Muscle of arm (tissue), 12 donors: ENCODE data around the gene APEH. TPM values are rescaled to one million over a fixed set of nuclear protein-coding genes. Genes with fewer than 3 reads are reported as not detected.

Experiments
- DNase-seq: peaks from one replicate; pipeline ENCODE4 v3.0.0-alpha.2; 2013
- polyA plus RNA-seq, 12 donors: library from polyadenylated mRNA; unstranded; fragments of 120-200 nt; gene quantifications; one replicate each; pipeline ENCODE4 v1.2.1, GENCODE V29; 2013; ENCODE audit not compliant: insufficient read length in 12 of 12

The APEH gene
- polyA plus RNA-seq, 12 donors: 46.6 to 86.0 (median 62.3) TPM; not detected in 1

GRCh38 chr3:49712166-49712565, 38.0 kb downstream of the APEH start:
- DNase-seq: no peak

- DNase-seq: no peak
These were observed 38.6 kb downstream of the APEH start for GRCh38 chr3:49712631-49713317.

- no peak for DNase-seq
These were observed 39.4 kb downstream of the APEH start for GRCh38 chr3:49713336-49714105.

DNA sequence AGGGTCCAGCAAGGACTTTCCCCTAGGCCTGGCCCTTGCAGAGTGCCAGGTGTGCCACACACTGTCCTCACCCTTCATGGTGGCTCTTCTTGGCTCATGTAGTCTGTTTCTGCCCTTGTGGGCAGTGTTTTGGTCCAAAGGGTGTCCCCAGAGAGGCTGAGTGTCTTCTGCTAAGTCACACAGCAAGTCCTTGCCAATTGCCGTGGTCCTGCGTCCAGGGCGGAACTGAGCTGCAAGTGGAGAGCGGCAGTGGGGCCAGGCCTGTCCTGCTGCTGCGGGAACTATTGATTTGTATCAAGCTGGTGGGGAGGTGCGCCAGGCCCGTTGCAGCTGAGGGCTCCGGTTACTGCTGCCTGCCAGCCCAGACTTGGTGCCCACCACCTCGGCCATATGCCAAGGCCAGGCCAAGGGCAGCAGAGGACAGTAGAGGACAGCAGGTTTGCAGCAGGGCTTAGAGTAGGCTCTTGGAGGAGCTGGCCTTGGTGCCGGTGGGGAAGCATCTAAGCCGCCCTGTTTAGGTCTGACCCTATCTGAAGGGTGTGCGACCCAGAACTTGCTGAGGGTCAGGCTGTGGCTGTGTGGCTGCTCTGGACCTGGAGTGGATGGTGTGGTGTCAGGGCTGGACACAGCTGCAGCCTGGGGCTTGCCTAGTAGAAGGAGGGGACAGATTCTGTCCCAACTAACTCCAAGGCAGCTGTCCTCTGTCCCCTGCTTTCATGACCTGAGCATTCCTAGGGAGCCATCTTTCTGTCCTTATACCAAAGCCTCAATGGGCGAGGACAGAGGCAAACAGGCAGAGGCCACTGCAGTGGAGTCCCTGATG, 40.8 kb downstream of the APEH start:
- DNase-seq: no peak

DNA sequence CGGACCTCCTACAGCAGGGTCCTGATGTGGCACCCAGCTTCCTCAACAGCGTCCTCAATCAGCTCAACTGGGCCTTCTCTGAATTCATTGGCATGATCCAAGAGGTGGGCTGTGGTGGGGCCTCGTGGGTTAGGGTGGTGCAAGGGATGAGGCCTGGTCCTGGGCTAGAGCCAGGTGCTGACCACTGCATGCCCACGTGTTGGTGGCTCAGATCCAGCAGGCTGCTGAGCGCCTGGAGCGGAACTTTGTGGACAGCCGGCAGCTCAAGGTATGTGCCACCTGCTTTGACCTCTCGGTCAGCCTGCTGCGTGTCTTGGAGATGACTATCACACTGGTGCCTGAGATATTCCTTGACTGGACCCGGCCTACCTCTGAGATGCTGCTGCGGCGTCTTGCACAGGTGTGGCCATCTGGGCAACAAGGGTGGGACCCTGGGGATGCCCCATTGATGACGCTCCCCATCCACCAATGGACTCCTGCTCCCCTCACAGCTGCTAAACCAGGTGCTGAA, 41.5 kb downstream of the APEH start:
- DNase-seq: no peak

GRCh38 chr3:49716169-49716568, 42.0 kb downstream of the APEH start:
- no peak for DNase-seq

DNA sequence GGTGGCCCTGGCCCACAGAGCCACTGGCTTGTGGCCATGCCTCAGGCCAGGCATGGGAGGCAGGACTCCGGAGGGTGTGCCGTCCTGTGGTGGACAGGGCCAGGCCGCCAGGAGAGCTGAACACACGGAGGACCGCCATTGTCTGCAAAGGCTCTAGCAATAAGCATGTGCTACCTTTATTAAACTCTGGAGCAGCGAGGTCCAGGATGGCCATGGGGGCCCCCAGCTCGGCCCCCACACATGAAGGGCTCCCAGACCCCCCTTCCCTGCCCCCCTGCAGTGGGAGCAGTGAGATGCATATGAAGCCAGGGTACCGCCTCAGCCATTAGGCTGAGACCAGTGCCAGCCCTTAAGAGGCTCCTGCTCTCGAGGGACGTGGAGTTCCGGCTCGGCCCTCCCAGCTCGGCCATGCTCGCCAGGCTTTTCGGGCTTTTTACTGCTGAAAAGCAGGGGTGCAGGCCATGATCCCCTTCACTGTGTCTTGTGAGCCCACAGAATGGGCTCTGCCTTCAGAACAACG, 42.6 kb downstream of the APEH start:
- DNase-seq: no peak

GRCh38 chr3:49717211-49717958, 43.2 kb downstream of the APEH start:
- DNase-seq: no peak

- DNase-seq: no peak
These were observed 44.1 kb downstream of the APEH start for GRCh38 chr3:49717959-49718857.

GRCh38 chr3:49718858-49719213, 44.7 kb downstream of the APEH start:
- DNase-seq: no peak

- peak; percentile 92 for DNase-seq
These were observed 45.2 kb downstream of the APEH start, which contains the start of gene AMIGO3 for GRCh38 chr3:49719214-49719884. AMIGO3 (minus strand) TSS chr3:49719684; CDS start chr3:49719465, 219 bp downstream.

GRCh38 chr3:49720855-49721595, 46.9 kb downstream of the APEH start:
- no peak for DNase-seq

GRCh38 chr3:49721596-49721895, 47.4 kb downstream of the APEH start:
- DNase-seq: no peak

- DNase-seq: no peak
These were observed 48.0 kb downstream of the APEH start for GRCh38 chr3:49721896-49722781.

GRCh38 chr3:49722896-49723295, 48.7 kb downstream of the APEH start:
- DNase-seq: no peak

GRCh38 chr3:49723296-49723627, 49.1 kb downstream of the APEH start:
- no peak for DNase-seq

DNA sequence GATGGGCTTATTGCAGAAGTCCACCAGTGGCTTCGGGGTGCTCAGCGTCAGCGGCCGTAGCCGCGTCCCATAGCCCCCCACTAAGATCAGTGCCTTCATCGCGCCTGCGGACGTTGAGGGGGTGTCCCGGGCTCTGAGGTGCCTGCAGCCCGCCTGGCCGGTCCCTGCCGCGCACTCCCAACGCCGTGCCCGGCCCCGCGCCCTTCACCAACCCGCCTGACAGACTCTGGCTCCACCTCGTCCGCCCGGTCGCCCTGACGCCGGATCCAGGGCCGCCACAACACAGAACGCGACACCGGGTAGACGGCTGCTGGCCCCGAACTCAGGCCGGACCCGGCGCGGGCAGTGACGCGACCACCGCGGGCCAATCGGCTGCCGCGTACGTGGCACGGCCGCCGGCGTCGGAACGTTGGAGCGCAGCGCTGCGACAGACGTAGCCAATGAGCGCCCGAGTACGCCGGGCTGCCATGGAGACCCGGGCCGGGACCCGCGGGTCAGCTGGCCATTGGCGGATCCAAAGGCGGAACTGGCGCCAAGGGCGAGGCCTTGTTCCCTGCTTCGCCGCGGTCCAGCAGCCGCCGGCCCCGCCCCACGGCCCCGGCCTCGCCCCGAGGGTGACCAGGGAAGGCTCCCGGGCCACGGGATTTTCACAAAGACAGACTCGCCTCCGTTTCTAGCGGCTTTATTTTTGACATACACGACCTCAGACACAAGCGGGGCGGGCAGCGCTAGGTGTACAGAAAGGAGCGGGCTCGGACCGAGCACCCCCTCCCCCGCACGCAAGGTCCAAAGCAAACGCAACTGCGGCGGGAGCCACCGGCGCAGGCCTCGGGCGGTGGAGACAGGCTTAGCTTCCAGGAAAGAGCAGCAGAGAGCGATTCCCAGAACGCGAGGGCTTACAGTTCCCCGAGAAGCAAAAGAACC, 49.7 kb downstream of the APEH start, which contains the start of gene GMPPB:
GMPPB (minus strand) TSS at position 324 of the 924 bp plus-strand sequence; CDS start at position 99, 225 bp downstream.
- DNase-seq: peak; percentile 98
